HepG2 (cell line): ENCODE measurements around the gene SLC2A4.

Experiments
- ATF1 ChIP-seq: IDR thresholded peaks from 2 replicates; pipeline ENCODE4 v1.6.1; 2016; ENCODE audit warnings: mild to moderate bottlenecking, control low read depth
- CAMTA2 ChIP-seq: sonication (generic); formaldehyde crosslinking; IDR thresholded peaks from 2 replicates; pipeline ENCODE4 v1.4.0; 2020; ENCODE audit warnings: mild to moderate bottlenecking, missing genetic modification reagents, borderline replicate concordance
- CTCF ChIP-seq: sonication (generic); formaldehyde crosslinking; IDR thresholded peaks from 2 replicates; pipeline ENCODE4 v1.5.0; 2020; ENCODE audit warnings: mild to moderate bottlenecking, missing genetic modification reagents, moderate library complexity
- MAFK ChIP-seq, 2 experiments: IDR thresholded peaks in 1 of 2; conservative IDR thresholded peaks in 1 of 2; 2 replicates each; pipeline ENCODE4 v1.6.1; 2011; ENCODE audit warnings: improper control_type of control experiment in 2 of 2, low read length in 2 of 2
- POLR2A ChIP-seq, 2 experiments: IDR thresholded peaks; 2 replicates each; pipeline ENCODE4 v1.6.1; 2011; ENCODE audit warnings: low read depth in 2 of 2, low read length in 2 of 2, mild to moderate bottlenecking in 1 of 2, moderate library complexity in 1 of 2; ENCODE audit not compliant: insufficient read depth in 1 of 2
- REST ChIP-seq, 2 experiments: IDR thresholded peaks; 2 replicates each; pipeline ENCODE4 v1.6.1; 2011 to 2012; ENCODE audit warnings: low read length in 2 of 2, borderline replicate concordance in 1 of 2, low read depth in 1 of 2, mild to moderate bottlenecking in 1 of 2, moderate library complexity in 1 of 2
- SALL1 ChIP-seq: sonication (generic); formaldehyde crosslinking; IDR thresholded peaks from 2 replicates; pipeline ENCODE4 v1.8.0; 2022; ENCODE audit warnings: mild to moderate bottlenecking, missing genetic modification reagents
- ZNF264 ChIP-seq: sonication (generic); formaldehyde crosslinking; IDR thresholded peaks from 2 replicates; pipeline ENCODE4 v1.4.0; 2020; ENCODE audit warnings: missing genetic modification reagents
- ZNF691 ChIP-seq: sonication (generic); formaldehyde crosslinking; IDR thresholded peaks from 2 replicates; pipeline ENCODE4 v1.4.0; 2020; ENCODE audit warnings: missing genetic modification reagents, low read depth, mild to moderate bottlenecking, borderline replicate concordance

DNA sequence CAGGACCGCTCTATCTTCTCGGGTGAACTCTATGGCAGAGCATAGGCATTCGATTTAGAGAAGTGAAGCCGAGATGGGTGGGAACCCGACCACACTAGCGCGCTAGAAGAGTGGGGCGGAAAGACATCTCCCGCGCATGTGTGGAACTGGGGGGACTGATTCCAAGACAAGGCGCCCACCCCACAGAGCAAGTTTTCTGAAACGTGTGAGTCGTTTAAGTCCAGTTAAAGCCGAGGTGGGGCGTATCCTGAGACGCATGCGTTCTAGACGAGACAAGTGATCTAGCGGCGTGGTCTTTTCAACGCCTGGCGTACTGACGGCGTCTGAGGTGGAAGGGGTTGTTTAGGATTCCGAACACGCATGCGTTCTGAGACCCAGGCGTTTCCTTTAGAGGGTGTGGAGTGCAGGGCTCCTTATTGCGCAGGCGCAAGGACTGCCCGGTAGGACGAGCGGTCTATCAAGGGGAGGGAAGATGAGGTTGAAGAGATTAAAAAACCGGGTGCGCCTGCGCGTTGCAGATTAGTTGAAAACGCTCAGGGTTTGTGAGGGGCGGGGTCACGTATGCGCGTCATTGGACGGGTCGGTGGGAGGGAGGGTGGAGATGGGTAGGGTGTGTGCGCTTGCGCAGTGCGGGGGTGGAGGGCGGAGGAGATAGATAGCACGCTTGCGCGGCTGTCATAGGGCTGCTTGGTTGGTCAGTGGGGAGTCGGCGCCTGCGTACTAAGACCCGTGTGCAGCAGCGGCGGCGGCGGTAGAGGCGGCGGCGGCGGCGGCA is 25.6 kb downstream of the SLC2A4 start, which contains the start of gene EIF5A:
- peak; percentile 15; the same call in 1 of the 2 replicates for TF ChIP-seq CTCF (CRISPR knock-in tag)
- TF ChIP-seq SALL1, result peak; percentile 49; the same call in 1 of the 2 replicates
- TF ChIP-seq POLR2A (IDR thresholded peaks at IDR 0.05; ENCODE audit: insufficient read depth in 1 of 2, low read depth in 2 of 2, low read length in 2 of 2), result peak; percentile 82 to 86
- TF ChIP-seq CAMTA2 (CRISPR knock-in tag), result no peak
- TF ChIP-seq ATF1, result peak; percentile 49; the same call in 1 of the 2 replicates
- TF ChIP-seq MAFK (conservative IDR thresholded peaks at IDR 0.05 in 1 of 2, IDR thresholded peaks at IDR 0.05 in 1 of 2; ENCODE audit: low read length in 2 of 2), result no peak
- TF ChIP-seq ZNF264 (CRISPR knock-in tag), result 0 out of 2 replicates have a peak, but pooled peaks have one; percentile 13
- 0 out of 4 replicates have a peak, but pooled peaks of 1 of the 2 experiments have one; percentile 47 for TF ChIP-seq REST (IDR thresholded peaks at IDR 0.05; ENCODE audit: borderline replicate concordance in 1 of 2, low read depth in 1 of 2, low read length in 2 of 2)
- no peak for TF ChIP-seq ZNF691 (CRISPR knock-in tag)
